GM21717 (cell line): ENCODE data around the gene SNAI3.

Experiments
- ATAC-seq: cut with Tn5 transposase; IDR thresholded peaks from one replicate; pipeline ENCODE4 v1.9.1; 2021; ENCODE audit warnings: mild to moderate bottlenecking, moderate library complexity; ENCODE audit not compliant: unreplicated experiment

SNAI3 gene

GRCh38 chr16:88651989-88652761, 34.1 kb downstream of the SNAI3 start:
- no peak for ATAC-seq

DNA sequence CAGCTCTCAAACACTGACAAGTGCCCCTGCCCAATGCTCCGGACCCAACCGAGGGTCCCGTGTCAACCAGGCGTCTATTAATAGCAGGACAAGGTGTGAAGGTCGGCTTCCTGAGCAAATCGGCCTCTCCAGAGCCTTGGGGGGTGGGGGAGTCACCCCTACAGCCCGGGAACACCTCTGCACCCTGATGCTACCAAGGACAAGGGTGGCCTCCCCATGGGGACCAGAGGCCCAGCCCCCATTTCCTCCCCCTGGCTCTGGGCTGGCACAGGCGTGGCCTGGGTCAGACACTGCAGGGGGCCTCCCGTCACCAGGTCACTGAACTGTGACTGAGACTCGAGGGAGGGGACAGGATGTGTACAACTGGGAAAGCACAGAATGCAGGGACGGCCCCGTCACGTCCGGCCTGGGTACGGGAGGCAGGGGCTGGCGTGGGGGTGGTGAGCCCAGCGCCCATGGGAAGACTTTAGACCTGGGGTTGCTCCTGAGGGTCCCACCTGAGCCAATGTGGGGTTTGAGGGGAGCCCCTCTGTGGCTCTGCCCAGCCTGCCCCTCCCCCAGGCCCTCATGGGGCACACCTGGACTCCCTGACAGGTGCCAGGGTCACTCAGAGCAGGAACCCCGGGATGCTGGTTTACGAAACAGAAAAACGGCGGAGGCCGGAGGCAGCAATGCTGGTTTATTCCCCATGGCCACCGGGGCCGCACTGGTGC, 34.9 kb downstream of the SNAI3 start:
- ATAC-seq: peak; percentile 67

DNA sequence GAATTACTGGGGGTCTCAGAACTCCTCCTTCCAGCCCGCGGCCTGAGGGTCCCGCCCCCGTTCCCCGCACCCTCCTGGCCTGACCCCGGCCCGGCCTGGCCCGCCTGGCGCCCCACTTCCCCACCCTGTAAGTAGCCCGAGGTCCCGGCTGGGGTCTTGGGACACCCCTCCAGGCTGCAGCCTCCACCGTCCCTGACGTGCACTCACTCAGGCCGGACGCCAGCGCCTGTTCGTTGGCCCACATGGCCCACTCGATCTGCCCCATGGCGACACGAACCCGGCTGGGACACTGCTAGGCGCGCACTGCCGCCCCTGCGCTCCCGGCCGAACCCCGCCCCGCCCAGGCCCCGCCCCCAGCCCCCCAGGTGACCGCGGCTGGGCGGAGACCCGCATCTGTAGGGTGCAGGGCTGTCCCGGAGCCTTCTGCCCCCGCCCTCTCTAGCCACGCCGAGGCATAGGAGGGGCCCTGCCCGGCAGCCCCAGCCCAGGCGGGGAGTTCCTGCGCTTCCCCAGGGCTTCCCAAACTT, 35.5 kb downstream of the SNAI3 start, which contains the start of gene CYBA:
Gene CYBA (minus strand): TSS at position 305 of the 527 bp plus-strand sequence. CDS start 40 bp downstream, at position 265.
- ATAC-seq: peak; percentile 61

DNA sequence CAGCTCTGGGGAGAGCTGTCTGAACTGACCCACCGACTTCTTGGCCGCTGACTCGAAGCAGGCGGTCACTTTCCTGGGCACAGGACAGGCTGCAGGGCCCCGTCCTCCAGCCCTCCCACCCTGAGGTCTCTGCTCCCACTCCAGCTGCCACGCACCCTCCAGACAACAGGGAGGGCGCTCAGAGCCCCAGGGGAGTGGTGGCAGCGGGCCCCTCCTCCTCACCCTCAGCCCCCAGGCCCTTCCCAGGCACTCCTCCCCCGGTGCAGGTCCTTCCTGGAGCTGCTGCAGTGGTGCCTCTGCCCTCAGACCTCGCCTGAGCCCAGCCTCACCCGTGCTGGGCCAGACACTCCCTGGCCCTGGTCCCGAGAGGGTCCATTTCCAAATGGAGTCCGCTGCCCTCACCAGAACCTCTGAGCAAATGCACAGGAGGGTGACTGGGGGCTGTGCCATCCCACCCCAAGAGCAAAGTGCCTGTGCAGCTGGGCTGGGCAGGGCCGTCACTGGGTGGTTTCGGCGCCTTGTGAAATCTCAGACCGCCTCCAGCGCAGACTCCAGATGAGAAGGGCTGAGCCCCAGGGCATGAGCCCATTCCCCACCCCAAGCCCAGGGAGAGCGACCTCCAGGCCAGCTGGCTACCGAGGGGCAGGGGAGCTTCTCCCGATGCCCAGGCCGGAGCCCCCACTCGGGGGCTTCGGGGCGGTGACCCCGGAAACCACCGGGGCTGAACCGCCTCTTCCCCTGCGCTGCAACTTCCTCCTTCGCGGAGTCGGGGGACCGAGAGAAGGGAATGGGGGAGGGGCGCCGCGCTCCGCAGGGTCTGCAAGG, 36.2 kb downstream of the SNAI3 start:
- peak; percentile 4 for ATAC-seq

DNA sequence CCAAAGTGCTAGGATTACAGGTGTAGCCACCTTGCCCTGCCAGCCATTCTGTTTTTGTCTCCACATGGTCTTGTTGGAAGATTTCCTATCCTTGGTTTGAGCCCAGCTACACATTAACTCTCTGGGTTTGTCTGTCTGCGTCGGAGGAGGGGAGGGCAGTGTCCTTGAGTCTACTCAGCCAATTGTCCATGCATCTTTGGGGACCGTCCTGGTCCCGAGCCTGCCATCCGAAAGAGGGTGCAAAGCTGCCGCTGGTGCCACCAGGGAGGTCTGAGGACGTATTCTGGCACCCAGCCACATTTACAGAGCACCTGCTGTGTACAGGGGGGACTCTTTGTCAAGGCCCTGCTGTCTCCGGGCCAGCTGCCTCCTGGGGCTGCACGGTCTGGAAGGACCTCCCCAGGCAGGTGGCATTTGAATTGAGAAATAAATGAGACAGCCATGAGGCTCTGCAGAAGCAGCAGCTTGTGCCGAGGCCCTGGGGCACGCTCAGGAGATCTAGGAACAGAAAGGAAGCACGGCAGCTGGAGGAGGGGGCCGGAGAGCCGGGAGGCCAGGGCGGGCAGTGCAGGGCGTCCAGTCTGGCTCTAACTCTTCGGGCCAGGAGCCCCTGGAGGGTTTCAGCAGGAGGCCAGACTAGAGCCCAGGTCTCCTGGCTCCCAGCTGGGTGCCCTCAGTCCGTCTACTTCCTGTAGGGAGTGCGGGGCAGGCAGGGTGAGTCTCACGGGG, 36.9 kb downstream of the SNAI3 start:
- ATAC-seq: no peak

DNA sequence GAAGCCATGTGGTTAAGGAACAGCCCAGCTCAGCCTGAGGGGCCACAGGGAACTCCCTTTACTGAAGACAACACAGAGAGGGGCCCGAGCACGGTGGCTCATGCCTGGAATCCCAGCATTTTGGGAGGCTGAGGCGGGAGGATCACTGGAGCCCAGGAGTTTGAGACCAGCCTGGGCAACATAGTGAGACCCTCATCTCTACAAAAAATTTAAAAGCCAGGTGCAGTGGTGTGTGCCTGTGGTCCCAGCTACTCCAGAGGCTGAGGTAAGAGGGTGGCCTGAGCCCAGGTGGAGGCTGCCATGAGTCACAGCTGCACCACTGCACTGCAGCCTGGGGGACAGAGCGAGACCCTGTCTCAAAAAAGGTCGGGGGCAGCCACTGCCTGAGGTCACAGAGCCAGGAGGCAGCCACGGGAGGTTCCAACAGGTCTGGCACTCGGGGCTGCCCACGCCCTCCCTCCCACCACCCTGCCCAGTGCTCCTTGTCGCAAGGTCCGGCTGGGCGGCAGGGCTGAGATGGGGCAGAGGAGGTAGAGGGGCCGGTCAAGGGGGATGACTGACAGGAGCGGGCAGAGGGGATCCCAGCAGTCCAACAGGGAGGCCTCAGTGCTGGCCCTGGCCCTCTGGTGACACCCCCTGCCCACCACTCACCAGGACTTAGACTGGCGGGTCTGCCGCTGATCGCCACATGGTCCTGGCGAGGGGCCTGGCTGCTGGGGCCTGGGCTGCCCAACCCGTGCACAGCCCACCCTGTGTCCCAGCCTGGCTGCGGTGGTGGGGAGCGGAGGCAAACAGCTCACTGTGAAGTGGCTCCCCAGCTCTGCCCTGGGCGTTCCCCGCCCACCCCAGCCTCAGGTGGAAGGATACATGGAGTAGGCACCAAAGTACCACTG, 38.9 kb downstream of the SNAI3 start:
- no peak for ATAC-seq

GRCh38 chr16:88646345-88647034, 39.8 kb downstream of the SNAI3 start:
- ATAC-seq: no peak

DNA sequence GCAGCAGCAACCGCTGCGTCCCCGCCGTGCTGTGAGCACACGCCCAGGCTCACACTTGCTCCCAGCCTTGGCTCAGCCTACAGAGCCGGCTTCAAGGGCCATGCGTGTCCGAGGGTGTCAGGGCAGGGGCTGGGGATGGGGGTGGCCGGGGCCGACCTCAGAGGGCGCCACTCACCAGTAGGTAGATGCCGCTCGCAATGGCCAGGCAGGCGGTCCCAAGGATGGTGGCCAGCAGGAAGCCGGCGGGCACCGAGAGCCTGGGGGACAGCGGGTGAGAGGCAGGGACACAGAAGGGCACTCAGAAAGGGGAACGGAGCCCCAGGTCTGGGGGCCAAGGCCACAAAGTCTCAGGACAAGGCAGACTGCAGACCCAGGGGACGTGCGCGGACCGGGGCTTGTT, 40.4 kb downstream of the SNAI3 start:
- no peak for ATAC-seq

- ATAC-seq: no peak
These were observed 40.9 kb downstream of the SNAI3 start for GRCh38 chr16:88645455-88645854.

DNA sequence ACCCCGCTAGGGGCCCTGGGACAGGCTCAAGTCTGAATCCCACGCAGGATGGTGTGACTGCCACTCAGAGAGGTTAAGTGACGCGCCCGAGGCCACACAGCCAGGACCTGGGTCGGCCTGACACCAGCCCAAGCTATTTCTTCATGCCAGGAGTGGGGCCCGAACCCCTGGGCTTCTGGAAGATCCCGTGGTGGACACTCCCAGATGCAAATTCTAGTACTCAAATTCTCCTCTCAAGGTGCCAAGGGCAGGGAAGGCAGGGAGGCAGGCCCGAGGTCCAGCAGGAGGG, 42.7 kb downstream of the SNAI3 start:
- ATAC-seq: no peak

GRCh38 chr16:88642881-88643643, 43.2 kb downstream of the SNAI3 start:
- ATAC-seq: no peak

- no peak for ATAC-seq
These were observed 45.6 kb downstream of the SNAI3 start for GRCh38 chr16:88640498-88641247.

DNA sequence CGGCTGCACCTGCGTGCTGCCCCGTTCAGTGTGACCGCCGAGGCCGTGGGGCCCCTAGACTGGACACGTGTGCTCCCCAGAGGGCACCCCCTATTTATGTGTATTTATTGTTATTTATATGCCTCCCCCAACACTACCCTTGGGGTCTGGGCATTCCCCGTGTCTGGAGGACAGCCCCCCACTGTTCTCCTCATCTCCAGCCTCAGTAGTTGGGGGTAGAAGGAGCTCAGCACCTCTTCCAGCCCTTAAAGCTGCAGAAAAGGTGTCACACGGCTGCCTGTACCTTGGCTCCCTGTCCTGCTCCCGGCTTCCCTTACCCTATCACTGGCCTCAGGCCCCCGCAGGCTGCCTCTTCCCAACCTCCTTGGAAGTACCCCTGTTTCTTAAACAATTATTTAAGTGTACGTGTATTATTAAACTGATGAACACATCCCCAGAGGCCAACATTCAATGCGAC, 46.2 kb downstream of the SNAI3 start:
- no peak for ATAC-seq

GRCh38 chr16:88639231-88640038, 46.9 kb downstream of the SNAI3 start:
- ATAC-seq: no peak

DNA sequence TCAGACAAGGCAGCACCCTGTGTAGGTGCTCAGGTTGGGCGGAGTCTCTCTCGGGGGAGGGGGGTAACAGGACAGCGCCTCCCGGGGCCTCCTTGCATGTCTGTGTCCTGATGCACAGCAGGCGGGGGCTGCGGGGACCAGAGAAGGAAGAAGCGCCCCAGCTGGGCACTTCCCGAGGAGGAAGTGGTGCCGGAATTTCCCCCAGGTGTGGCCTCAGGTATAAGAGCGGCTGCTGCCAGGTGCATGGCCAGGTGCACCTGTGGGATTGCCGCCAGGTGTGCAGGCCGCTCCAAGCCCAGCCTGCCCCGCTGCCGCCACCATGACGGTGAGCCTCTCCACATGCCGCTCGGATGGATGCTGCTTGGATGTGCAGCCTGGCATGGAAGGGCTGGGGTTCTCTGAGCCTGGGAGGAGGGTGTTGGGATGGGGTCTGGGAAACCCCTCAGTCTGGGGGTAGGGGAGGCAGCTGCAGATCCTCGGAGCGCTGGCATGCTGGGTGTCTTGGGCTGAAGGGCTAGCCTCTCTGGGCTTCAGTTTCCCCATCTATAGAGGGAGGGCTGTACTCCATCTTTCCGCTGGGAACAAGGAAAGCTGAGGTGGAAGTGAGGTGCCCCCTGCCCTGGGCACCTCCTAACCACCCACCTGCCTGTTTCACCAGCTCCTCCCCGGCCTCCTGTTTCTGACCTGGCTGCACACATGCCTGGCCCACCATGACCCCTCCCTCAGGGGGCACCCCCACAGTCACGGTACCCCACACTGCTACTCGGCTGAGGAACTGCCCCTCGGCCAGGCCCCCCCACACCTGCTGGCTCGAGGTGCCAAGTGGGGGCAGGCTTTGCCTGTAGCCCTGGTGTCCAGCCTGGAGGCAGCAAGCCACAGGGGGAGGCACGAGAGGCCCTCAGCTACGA, 47.7 kb downstream of the SNAI3 start, which contains the start of gene IL17C:
Gene IL17C (plus strand): TSS at position 250 of the 908 bp plus-strand sequence. CDS start 70 bp downstream, at position 320.
- ATAC-seq: no peak
